PC-9 (cell line): ENCODE data around the gene HECTD1.

ENCODE experiments used
- CTCF ChIP-seq: fragments of 200-600 bp; sonication (generic); conservative IDR thresholded peaks from 2 replicates; pipeline ENCODE4 v1.6.1; 2017; ENCODE audit warnings: mixed run types, antibody characterized with exemption, mild to moderate bottlenecking, moderate library complexity
- EZH2 ChIP-seq: fragments of 200-600 bp; sonication (generic); IDR thresholded peaks from 2 replicates; pipeline ENCODE4 v1.8.0; 2017; ENCODE audit warnings: antibody characterized with exemption, low read depth

- TF ChIP-seq CTCF (no peak), EZH2 (no peak)
Measured at GRCh38 chr14:31139301-31139847, 68.2 kb downstream of the HECTD1 start.
